AG04450 (cell line): ENCODE measurements around the gene CCNY. TPM values are rescaled to one million over a fixed set of nuclear protein-coding genes. Genes with fewer than 3 reads are reported as not detected.

Experiments used
- CTCF ChIA-PET: fragments of 300-600, 350-600 bp; formaldehyde crosslinking; extraction: SDS; loops from one replicate; lab custom pipeline; 2022; ENCODE audit warnings: antibody characterized with exemption, inconsistent platforms; lab: Charles Lee
- POLR2A ChIA-PET: fragments of 350-600 bp; formaldehyde crosslinking; extraction: SDS; loops from one replicate; lab custom pipeline; 2021; ENCODE audit warnings: antibody characterized with exemption, inconsistent platforms; lab: Yijun Ruan, JAX
- DNase-seq: peaks from one replicate; pipeline ENCODE4 v3.0.0-alpha.2; 2011; ENCODE audit warnings: low read depth, low spot score
- H3K27ac ChIP-seq: one replicate; pipeline ENCODE4 v1.5.1; 2012; ENCODE audit warnings: low read depth, low read length, control low read depth
- H3K27me3 ChIP-seq: one replicate; pipeline ENCODE4 v1.6.0; 2012; ENCODE audit warnings: low read length; ENCODE audit not compliant: control insufficient read depth, insufficient read depth
- H3K4me3 ChIP-seq: 2 replicates; pipeline ENCODE4 v1.5.1; 2011; ENCODE audit warnings: mild to moderate bottlenecking, low read depth, low read length, control low read depth
- H3K9me3 ChIP-seq: 2 replicates; pipeline ENCODE4 v1.5.1; 2012; ENCODE audit warnings: low read length; ENCODE audit not compliant: control insufficient read depth, insufficient read depth
- polyA plus RNA-seq: library from polyadenylated mRNA; depleted of rRNA; stranded (reverse); fragments of >200 nt; gene quantifications from 2 replicates; pipeline ENCODE4 v1.2.3, GENCODE V29; 2011
- TF ChIP-seq, protein P1 (sequence below): IDR thresholded peaks from 2 replicates; pipeline ENCODE4 v1.5.1; 2011; ENCODE audit warnings: low read depth, low read length, control low read depth, inconsistent platforms

CCNY gene
- polyA plus RNA-seq, 1 experiment = 90.2 TPM

DNA sequence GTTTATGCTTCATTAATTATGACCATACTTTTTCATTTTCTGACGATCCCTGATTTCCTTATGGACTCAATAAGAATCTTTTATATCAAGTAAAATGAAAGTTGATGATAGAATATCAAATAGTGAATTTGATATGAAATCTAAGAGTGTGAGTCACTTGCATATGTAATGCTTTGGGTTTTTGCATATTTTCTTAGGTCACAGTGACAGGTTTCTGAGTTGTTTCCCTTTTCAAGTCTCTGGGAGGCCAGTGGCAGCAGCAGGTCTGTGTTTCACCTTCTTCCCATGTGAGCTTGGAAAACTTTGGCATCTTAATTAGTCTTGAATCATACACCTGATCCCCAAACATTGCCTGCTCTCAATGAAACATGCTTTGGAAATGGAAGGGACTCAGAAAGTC, 234.1 kb downstream of the CCNY start:
- no peaks in the 10 kb centered on the region; the same call in 1 of the 2 replicates for H3K9me3 ChIP-seq
- TF ChIP-seq, protein P1, sequence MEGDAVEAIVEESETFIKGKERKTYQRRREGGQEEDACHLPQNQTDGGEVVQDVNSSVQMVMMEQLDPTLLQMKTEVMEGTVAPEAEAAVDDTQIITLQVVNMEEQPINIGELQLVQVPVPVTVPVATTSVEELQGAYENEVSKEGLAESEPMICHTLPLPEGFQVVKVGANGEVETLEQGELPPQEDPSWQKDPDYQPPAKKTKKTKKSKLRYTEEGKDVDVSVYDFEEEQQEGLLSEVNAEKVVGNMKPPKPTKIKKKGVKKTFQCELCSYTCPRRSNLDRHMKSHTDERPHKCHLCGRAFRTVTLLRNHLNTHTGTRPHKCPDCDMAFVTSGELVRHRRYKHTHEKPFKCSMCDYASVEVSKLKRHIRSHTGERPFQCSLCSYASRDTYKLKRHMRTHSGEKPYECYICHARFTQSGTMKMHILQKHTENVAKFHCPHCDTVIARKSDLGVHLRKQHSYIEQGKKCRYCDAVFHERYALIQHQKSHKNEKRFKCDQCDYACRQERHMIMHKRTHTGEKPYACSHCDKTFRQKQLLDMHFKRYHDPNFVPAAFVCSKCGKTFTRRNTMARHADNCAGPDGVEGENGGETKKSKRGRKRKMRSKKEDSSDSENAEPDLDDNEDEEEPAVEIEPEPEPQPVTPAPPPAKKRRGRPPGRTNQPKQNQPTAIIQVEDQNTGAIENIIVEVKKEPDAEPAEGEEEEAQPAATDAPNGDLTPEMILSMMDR = no peak
- H3K27me3 ChIP-seq = no peaks in the 10 kb centered on the region
- POLR2A ChIA-PET = no interaction called here
- no peak for DNase-seq
- CTCF ChIA-PET = no interaction called here
- no peak overlapping the region for H3K27ac ChIP-seq
- no peak overlapping the region for H3K4me3 ChIP-seq

GRCh38 chr10:35572583-35572982, 236.3 kb downstream of the CCNY start:
- no peak for DNase-seq
- Histone ChIP-seq H3K9me3 (no peaks in the 10 kb centered on the region; the same call in 1 of the 2 replicates), H3K4me3 (no peak overlapping the region), H3K27me3 (no peaks in the 10 kb centered on the region), H3K27ac (no peak overlapping the region)
- ChIA-PET POLR2A (no interaction called here), CTCF (interaction anchor here (4.6 kb wide), 1 partner anchor 9 kb away, joined by 39 read pairs; no protein-coding TSS in a partner anchor)
- TF ChIP-seq, protein P1 = no peak

- no peak overlapping the region for H3K27ac ChIP-seq
- TF ChIP-seq, protein P1 = no peak
- no peak overlapping the region for H3K4me3 ChIP-seq
- no peaks in the 10 kb centered on the region; the same call in 1 of the 2 replicates for H3K9me3 ChIP-seq
- no peaks in the 10 kb centered on the region for H3K27me3 ChIP-seq
- DNase-seq = no peak
- ChIA-PET CTCF (interaction anchor here (0.9 to 4.6 kb wide), 3 partner anchors 10 to 1307 kb away, joined by 4 to 39 read pairs (median 6); no protein-coding TSS in a partner anchor), POLR2A (no interaction called here)
Observed at GRCh38 chr10:35573796-35574195, 237.5 kb downstream of the CCNY start.

- H3K9me3 ChIP-seq = no peaks in the 10 kb centered on the region
- H3K27me3 ChIP-seq = no peaks in the 10 kb centered on the region
- TF ChIP-seq, protein P1 = peak; percentile 56
- ChIA-PET CTCF (interaction anchor here (0.6 to 4.6 kb wide), 7 partner anchors 11 to 1306 kb away, joined by 3 to 39 read pairs (median 4); no protein-coding TSS in a partner anchor), POLR2A (interaction anchor here (0.6 to 1.1 kb wide), 2 partner anchors 13 to 247 kb away, joined by 3 to 4 read pairs; no protein-coding TSS in a partner anchor)
- H3K27ac ChIP-seq = peak overlapping the region; percentile 74
- DNase-seq = peak; percentile 56
- no peak overlapping the region for H3K4me3 ChIP-seq
Observed at GRCh38 chr10:35574924-35575352, 238.6 kb downstream of the CCNY start.

GRCh38 chr10:35575640-35576039, 239.3 kb downstream of the CCNY start:
- H3K27ac ChIP-seq = peak overlapping the region; percentile 74
- H3K27me3 ChIP-seq = peaks cover 4% of the 10 kb centered on the region
- TF ChIP-seq, protein P1 = no peak
- ChIA-PET POLR2A (interaction anchor here (0.5 to 1.1 kb wide), 2 partner anchors 154 to 248 kb away, joined by 3 to 4 read pairs; no protein-coding TSS in a partner anchor), CTCF (interaction anchor here (1.5 to 4.6 kb wide), 3 partner anchors 12 to 1204 kb away, joined by 3 to 39 read pairs (median 4); no protein-coding TSS in a partner anchor)
- H3K4me3 ChIP-seq = no peak overlapping the region
- no peaks in the 10 kb centered on the region for H3K9me3 ChIP-seq
- DNase-seq = no peak
